ENCODE results near the gene CFAP107. TPM values are rescaled to one million over a fixed set of nuclear protein-coding genes. Genes with fewer than 3 reads are reported as not detected.

Gene CFAP107
- total and polyA plus RNA-seq, 2 of the 4 experiments (the other 2 are of a cell fraction) = not detected

DNA sequence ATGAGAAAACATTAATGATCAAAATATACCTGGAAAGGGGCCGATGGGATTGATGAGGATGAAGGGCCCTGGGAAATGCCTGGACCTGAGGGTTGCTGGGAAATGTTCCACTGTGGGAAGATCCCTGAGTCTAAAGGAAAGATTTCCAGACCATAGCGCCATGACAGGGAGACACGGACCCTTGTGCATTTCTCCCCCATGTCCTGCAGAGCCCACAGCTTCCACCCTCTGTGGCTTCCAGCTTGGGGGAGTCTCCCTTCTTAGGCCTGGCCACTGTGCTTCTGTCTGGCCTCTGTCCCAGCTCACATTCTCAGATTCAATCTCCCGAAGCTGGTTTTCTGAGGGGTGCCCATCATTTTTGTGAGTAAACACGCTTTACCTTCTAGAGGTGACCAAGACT is 26.5 kb downstream of the CFAP107 start:
- Histone ChIP-seq H3K4me1 (ENCODE audit: control insufficient read depth, insufficient read depth, low read length) (no peaks in the 10 kb centered on the region), H2AK5ac (ENCODE audit: low read depth, low read length) (no peak overlapping the region), H4K91ac (ENCODE audit: insufficient read depth, low read depth, low read length) (no peak overlapping the region), H3K9ac (ENCODE audit: low read depth, low read length) (no peak overlapping the region), H2AK9ac (replicated peaks; ENCODE audit: low read depth, low read length, poor library complexity) (no peak overlapping the region), H2BK120ac (ENCODE audit: low read depth, low read length) (no peak overlapping the region), H4K5ac (ENCODE audit: low read depth, low read length) (no peak overlapping the region), H3K14ac (replicated peaks; ENCODE audit: low read depth, low read length) (no peak overlapping the region), H3K56ac (ENCODE audit: extremely low read depth, insufficient read depth, low read length) (no peak overlapping the region), H3K4ac (ENCODE audit: low read depth, low read length) (no peak overlapping the region), H3K9me1 (ENCODE audit: insufficient read depth, low read length) (no peaks in the 10 kb centered on the region), H2BK20ac (ENCODE audit: low read depth, low read length) (no peak overlapping the region), H3K9me3 (ENCODE audit: control insufficient read depth, insufficient read depth, low read length) (peaks cover 43% of the 10 kb centered on the region), H2AFZ (replicated peaks; ENCODE audit: low read length, poor library complexity) (no peak overlapping the region), H3K27me3 (ENCODE audit: control insufficient read depth, insufficient read depth, low read length) (no peaks in the 10 kb centered on the region), H3K4me3 (ENCODE audit: insufficient read depth, low read depth, low read length) (no peak overlapping the region), H4K8ac (ENCODE audit: low read depth in 2 of 2, low read length in 2 of 2) (no peak overlapping the region), H3K79me1 (ENCODE audit: low read depth in 1 of 2, low read length in 2 of 2) (no peaks in the 10 kb centered on the region), H3K23ac (ENCODE audit: low read depth, low read length) (no peak overlapping the region), H2BK15ac (ENCODE audit: low read depth, low read length) (no peak overlapping the region), H3K4me2 (ENCODE audit: low read depth, low read length) (no peak overlapping the region), H3K18ac (ENCODE audit: low read depth, low read length) (no peak overlapping the region), H2BK5ac (ENCODE audit: low read depth, low read length, poor library complexity, severe bottlenecking) (no peak overlapping the region), H3K27ac (ENCODE audit: insufficient read depth, low read length) (no peak overlapping the region), H4K20me1 (ENCODE audit: insufficient read depth, low read length) (no peaks in the 10 kb centered on the region), H3K36me3 (ENCODE audit: control insufficient read depth, insufficient read depth, low read length) (no peaks in the 10 kb centered on the region)
- ATAC-seq (ENCODE audit: low read depth) = no peak
- TF ChIP-seq MAFK (IDR thresholded peaks at IDR 0.05; ENCODE audit: low read depth, low read length) = no peak
- TF ChIP-seq MXI1 (IDR thresholded peaks at IDR 0.05; ENCODE audit: borderline replicate concordance, low read depth, low read length) = no peak
- no peak for TF ChIP-seq SMC3 (IDR thresholded peaks at IDR 0.05; ENCODE audit: low read depth, low read length)
- no peak for TF ChIP-seq RFX5 (IDR thresholded peaks at IDR 0.05; ENCODE audit: low read depth, low read length)
- no peak for TF ChIP-seq RCOR1 (IDR thresholded peaks at IDR 0.05; ENCODE audit: insufficient replicate concordance, low read length)
- TF ChIP-seq, protein P1, sequence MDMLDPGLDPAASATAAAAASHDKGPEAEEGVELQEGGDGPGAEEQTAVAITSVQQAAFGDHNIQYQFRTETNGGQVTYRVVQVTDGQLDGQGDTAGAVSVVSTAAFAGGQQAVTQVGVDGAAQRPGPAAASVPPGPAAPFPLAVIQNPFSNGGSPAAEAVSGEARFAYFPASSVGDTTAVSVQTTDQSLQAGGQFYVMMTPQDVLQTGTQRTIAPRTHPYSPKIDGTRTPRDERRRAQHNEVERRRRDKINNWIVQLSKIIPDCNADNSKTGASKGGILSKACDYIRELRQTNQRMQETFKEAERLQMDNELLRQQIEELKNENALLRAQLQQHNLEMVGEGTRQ (IDR thresholded peaks at IDR 0.05; ENCODE audit: low read depth, low read length) = no peak
- no peak for TF ChIP-seq POLR2A (IDR thresholded peaks at IDR 0.05; ENCODE audit: low read depth, low read length)
- TF ChIP-seq RAD21 (IDR thresholded peaks at IDR 0.05; ENCODE audit: low read length) = no peak
- no peak for TF ChIP-seq NFE2L2 (IDR thresholded peaks at IDR 0.05; ENCODE audit: low read depth, low read length)
- TF ChIP-seq MAZ (IDR thresholded peaks at IDR 0.05; ENCODE audit: borderline replicate concordance, low read depth, low read length) = no peak
- no peak for TF ChIP-seq FOS (IDR thresholded peaks at IDR 0.05; ENCODE audit: low read depth, low read length)
- TF ChIP-seq, protein P2, sequence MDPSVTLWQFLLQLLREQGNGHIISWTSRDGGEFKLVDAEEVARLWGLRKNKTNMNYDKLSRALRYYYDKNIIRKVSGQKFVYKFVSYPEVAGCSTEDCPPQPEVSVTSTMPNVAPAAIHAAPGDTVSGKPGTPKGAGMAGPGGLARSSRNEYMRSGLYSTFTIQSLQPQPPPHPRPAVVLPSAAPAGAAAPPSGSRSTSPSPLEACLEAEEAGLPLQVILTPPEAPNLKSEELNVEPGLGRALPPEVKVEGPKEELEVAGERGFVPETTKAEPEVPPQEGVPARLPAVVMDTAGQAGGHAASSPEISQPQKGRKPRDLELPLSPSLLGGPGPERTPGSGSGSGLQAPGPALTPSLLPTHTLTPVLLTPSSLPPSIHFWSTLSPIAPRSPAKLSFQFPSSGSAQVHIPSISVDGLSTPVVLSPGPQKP (IDR thresholded peaks at IDR 0.05; ENCODE audit: borderline replicate concordance, low read depth, low read length) = no peak
- no peak for DNase-seq
- POLR2A ChIA-PET (ENCODE audit: unreplicated experiment) = no interaction called here
- CTCF ChIA-PET = no interaction called here
- dilution Hi-C loops (cut with HindIII; ENCODE audit: low sequenced_read_pairs, unreplicated experiment) = no loop called here
- intact Hi-C loops (cut with micrococcal nuclease) = no loop called here
- 60% methylated on average over 1 of the region's 5 CpGs; no CpG with 5 or more reads in 1 of the 2 experiments for WGBS, 2 experiments (ENCODE audit: extremely low coverage in 2 of 2, insufficient read length in 1 of 2)
- no TSS peak for BruUV-seq (replicated peaks)
- in situ Hi-C loops (cut with MboI; ENCODE audit: low sequenced_read_pairs) = no loop called here

All from IMR-90 (cell line).